Hepatic stellate cell (primary cell): ENCODE data around the gene DOK3.

Source experiments
- DNase-seq: peaks from one replicate; pipeline ENCODE4 v3.0.0; 2011; ENCODE audit warnings: low spot score

DOK3 gene

GRCh38 chr5:177482359-177482795, 27.2 kb downstream of the DOK3 start:
- no peak for DNase-seq

GRCh38 chr5:177479774-177480173, 29.9 kb downstream of the DOK3 start:
- no peak for DNase-seq

GRCh38 chr5:177478711-177479646, 30.6 kb downstream of the DOK3 start:
- DNase-seq: no peak

GRCh38 chr5:177477701-177478477, 31.7 kb downstream of the DOK3 start:
- DNase-seq: no peak

- DNase-seq: peak; percentile 73
These were observed 32.9 kb downstream of the DOK3 start for GRCh38 chr5:177476531-177477233.

- DNase-seq: no peak
These were observed 33.8 kb downstream of the DOK3 start for GRCh38 chr5:177475563-177476427.

GRCh38 chr5:177474846-177475562, 34.6 kb downstream of the DOK3 start:
- peak; percentile 37 for DNase-seq

GRCh38 chr5:177474002-177474476, 35.6 kb downstream of the DOK3 start:
- peak; percentile 53 for DNase-seq

GRCh38 chr5:177473443-177474001, 36.1 kb downstream of the DOK3 start, which contains the start of gene DBN1:
Gene DBN1, minus strand, starts transcription at chr5:177473634. Its CDS starts 113 bp downstream, at chr5:177473521.
- DNase-seq: peak; percentile 89

- peak; percentile 69 for DNase-seq
These were observed 36.9 kb downstream of the DOK3 start for GRCh38 chr5:177472460-177473442.

- DNase-seq: no peak
These were observed 37.8 kb downstream of the DOK3 start for GRCh38 chr5:177471610-177472356.

GRCh38 chr5:177470759-177471536, 38.7 kb downstream of the DOK3 start:
- peak; percentile 68 for DNase-seq

GRCh38 chr5:177469750-177470525, 39.7 kb downstream of the DOK3 start:
- no peak for DNase-seq

- peak; percentile 56 for DNase-seq
These were observed 40.7 kb downstream of the DOK3 start for GRCh38 chr5:177468685-177469628.

GRCh38 chr5:177468329-177468684, 41.3 kb downstream of the DOK3 start:
- no peak for DNase-seq
